NCI-H82 (cell line): ENCODE results near the gene GSS.

Experiments
- DNase-seq: peaks from one replicate; lab custom pipeline; 2025; lab: John Stamatoyannopoulos, UW

GSS gene

DNA sequence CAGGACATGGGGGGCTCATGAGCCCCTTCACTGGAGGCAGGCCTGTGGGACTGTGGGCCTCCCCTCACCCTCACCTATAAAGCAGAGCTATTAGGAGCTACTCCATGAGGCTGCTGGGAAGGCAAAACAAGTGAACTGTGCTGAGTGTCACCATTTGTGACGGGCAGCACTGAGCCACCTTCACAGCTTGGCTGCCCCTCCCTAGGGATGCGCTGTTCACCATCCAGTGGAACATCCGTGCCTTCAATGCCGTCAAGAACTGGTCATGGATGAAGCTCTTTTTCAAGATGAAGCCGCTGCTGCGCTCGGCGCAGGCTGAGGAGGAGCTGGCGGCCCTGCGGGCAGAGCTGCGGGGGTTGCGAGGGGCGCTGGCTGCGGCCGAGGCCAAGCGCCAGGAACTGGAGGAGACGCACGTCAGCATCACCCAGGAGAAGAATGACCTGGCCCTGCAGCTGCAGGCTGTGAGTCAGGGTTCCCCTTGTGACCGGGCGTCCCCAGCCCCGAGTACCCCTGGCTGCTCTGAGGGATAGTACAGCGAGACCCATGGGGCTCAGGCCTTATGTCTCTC lies 38.4 kb upstream of the GSS start:
- DNase-seq, result no peak

DNA sequence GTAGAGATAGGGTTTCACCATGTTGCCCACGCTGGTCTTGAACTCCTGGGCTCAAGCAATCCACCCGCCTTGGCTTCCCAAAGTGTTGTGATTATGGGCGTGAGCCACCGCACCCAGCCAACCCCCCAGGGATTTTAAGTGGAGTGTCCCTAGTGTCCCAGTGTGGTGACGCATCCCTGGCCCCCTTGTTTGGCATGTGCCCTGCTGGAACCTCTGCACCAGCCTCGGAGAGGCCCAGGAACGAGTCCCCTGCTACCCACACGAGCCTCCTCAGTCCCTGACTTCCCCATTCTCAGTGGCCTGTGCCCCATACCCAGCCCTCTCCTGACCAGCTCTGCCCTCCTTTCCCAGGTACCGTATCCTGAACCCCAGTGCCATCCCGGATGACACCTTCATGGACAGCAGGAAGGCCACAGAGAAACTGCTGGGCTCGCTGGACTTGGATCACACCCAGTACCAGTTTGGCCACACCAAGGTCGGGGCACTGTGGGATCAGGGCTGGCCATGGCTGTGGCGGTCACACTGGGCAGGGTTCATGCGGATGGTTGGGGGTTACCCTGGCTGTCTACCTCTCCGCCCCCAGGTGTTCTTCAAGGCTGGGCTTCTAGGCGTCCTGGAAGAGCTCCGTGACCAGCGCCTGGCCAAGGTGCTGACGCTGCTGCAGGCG lies 37.3 kb upstream of the GSS start:
- DNase-seq, result no peak

DNA sequence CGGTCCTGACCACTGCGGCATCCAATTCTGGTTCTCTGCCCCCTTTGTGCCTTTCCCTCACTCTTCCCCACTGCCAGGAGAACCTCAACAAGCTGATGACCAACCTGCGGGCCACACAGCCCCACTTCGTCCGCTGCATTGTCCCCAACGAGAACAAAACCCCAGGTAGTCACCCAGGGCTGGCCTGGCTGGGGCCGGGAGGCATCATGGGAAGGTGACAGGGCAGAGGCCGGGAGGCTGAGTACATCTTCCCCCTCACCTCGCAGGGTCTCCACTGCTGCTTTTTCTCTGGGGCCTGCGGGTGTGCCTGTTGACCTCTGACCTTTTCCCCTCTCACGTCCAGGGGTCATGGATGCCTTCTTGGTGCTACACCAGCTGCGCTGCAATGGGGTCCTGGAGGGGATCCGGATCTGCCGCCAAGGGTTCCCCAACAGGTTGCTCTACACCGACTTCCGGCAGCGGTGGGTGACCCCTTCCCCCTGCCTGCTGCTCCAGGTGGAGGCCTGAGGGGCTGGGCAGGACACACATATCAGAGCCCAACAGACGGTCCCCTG lies 35.1 kb upstream of the GSS start:
- no peak for DNase-seq

DNA sequence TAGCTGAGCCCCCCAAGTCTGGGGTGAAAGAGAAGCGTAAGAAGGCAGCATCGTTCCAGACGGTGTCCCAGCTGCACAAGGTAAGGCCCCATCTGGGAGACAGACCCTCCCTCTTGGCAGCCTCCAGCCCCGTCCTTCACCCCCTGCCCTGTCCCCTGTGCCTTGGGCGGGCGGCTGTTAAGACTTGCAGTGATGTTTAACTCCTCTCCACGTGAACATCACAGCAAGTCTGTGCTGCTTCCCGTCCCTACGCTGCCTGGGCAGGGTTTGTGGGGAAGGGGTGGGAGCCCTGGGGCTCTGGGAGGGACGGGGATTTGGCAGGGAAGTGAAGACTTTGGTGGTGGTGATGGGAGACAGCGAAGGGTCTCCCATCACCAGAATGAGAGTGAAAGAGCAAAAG lies 34.6 kb upstream of the GSS start:
- no peak for DNase-seq

DNA sequence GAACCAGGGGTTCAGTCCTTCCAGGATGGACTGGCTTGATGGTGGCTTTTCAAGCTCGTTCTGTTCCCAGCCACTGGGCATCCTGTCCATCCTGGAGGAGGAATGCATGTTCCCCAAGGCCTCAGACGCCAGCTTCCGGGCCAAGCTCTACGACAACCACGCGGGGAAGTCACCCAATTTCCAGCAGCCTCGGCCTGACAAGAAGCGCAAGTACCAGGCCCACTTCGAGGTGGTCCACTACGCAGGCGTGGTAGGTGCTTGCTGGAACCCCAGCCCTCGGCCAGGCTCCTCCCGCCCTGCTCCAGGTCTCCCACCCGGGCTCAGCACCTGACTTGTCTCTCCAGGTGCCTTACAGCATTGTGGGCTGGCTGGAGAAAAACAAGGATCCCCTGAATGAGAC lies 34.1 kb upstream of the GSS start:
- no peak for DNase-seq

DNA sequence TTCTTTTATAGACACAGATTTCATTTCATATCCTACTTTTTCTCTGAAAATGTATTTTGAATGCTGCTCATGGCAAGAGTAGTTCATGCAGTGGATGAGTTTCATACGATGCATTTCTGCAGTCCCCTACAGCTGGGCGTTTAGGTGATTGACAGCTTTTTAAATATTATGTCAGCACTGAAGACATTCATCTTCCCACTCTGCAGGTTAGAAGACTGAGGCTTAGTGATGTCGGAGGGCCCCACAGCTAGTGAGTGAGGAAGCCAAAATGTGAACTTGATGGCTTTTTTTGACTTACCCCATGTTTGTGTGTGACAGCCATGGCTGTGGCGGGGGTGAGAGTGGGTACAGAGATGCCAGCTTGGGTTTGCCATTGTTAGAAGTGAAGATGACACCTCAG lies 33.5 kb upstream of the GSS start:
- DNase-seq, result no peak

DNA sequence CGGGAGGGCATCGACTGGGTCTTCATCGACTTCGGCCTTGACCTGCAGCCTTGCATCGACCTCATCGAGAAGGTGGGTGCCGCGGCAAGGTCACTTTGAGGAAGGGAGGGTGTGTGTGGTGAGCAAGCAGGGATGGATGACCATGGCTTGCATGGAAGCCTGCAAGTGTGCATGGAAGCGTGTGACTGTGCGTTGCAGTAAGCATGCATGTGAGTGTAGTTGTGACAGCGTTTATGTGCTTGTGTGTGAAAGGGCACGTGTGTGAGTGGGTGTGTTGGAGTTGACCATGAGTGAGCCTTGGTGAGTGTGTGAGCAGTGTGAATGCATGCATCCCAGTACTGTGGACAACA lies 32.6 kb upstream of the GSS start:
- DNase-seq, result no peak

DNA sequence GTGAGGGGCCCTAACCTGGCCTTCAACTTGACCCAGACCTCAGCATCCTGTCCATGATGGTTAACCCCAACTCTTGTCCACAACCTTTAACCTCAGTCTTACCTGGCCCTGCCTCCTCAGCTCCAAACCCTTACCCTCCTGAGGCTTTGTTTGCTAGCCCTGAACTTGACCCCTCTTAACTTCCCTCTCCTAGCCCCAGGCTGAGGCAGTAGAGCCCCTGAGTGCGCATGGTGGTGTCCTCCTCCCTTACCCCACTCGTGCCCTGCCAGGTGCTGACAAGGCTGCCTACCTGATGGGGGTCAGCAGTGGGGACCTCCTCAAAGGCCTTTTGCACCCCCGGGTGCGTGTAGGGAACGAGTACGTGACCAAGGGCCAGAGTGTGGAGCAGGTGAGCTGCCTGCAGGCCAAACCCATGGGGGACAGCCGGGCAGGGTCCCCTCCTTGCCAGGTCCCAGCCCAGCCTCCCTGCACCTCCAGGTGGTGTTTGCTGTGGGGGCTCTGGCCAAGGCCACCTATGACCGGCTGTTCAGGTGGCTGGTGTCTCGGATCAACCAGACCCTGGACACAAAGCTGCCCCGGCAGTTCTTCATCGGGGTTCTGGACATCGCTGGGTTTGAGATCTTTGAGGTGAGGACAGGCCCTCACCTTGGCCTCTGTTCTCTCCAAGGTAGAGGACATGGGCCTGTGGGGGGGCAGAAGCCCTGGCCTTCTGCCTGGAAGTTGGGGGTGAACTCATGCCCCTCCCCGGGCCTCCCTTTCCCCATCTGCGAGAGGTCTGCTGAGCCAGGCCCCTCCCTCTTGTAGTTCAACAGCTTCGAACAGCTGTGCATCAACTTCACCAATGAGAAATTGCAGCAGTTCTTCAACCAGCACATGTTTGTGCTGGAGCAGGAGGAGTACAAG lies 31.9 kb upstream of the GSS start:
- DNase-seq, result peak; percentile 25

DNA sequence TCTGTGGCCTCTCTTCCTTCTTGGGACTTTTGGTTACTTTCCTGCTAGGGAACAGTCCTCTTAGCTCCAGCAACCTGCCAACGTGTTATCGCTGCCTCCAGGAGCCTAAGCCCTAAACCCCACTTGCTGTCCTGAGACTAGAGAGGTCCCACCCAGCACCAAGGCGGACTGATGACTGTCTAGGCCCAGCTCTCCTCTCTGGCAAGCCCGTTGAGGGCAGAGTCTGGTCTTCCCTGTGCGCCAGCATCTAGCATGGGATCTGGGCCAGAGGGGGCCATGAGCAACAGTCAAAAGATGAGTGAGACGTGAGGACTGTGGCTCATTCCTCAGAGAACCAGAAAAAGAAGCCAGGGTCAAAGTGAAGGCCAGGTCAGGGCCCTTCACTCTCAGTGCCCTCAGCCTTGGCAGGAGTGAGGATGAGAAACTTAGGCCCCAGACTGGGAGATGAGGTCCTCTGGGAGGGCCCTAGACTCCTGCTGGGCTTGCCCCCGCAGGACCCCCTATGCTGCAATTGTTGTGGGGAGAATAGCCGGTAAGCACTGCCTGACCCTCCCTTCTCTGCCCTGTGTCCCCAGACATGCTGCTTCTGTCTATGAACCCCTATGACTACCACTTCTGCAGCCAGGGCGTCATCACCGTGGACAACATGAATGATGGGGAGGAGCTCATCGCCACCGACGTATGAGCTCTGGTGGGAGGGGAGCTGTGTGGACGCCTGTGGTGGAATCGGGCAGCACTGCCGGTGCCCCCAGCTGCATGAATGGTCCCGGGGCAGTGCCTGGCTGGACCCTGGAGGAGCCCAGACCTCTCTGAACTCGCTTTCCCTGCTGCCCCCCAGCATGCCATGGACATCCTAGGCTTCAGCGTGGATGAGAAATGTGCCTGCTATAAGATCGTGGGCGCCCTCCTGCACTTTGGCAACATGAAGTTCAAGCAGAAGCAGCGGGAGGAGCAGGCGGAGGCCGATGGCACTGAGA lies 31.0 kb upstream of the GSS start:
- no peak for DNase-seq

DNA sequence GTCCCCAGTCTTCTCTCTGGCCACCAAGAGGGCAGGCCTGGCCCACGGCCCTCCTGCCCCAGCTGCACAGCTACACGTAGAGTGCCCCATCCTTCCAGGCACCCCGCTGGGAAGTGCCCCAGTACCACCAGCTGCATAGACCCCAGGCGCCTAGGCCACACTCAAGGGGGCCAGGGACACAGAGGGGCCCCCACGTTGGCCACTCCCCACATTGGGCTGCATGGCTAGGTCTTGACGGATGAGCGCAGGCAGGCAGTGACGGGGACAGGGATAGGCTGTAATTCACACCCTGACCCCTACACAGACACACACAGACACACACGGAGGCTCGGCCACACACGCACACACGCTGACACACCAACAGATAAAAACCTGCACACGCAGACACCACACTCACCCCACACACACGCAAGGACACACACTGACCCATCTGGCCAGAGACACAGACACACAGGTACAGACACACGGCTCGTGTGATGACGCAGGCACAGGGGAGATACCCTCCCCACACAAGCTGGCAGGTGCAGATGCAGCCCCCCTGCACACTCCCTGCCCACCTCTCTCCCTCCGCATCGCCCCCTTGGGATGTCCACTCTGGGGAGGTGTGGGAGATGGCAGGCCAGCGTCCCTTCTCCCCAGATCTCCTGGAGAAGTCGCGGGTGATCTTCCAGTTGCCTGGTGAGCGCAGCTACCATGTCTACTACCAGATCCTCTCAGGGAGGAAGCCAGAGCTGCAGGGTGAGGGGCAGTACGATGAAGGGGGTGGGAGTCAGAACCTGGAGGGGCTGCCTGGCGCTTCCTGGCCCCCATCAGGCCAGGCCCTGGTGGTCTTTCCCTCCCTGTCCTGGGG lies 30.1 kb upstream of the GSS start:
- DNase-seq, result no peak

DNA sequence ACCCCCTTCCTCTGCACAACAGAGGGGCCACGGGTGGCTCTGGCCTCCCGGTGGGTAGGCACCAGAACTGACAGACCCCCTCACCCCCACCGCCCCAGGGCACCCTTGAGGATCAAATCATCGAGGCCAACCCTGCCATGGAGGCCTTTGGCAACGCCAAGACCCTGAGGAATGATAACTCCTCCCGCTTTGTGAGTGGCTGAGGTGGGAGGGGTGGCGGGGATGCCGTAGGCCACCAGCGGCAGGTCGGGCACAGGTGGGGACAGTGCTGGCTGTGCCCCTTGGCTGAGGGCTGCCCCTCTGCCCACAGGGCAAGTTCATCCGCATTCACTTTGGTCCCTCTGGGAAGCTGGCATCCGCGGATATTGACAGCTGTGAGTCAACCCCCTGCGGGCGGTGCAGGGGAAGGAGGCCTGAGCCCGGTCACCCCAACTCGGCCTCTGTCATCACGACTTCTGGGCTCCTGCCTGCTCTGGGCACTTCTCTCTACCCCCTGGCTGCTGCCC lies 29.2 kb upstream of the GSS start:
- no peak for DNase-seq

DNA sequence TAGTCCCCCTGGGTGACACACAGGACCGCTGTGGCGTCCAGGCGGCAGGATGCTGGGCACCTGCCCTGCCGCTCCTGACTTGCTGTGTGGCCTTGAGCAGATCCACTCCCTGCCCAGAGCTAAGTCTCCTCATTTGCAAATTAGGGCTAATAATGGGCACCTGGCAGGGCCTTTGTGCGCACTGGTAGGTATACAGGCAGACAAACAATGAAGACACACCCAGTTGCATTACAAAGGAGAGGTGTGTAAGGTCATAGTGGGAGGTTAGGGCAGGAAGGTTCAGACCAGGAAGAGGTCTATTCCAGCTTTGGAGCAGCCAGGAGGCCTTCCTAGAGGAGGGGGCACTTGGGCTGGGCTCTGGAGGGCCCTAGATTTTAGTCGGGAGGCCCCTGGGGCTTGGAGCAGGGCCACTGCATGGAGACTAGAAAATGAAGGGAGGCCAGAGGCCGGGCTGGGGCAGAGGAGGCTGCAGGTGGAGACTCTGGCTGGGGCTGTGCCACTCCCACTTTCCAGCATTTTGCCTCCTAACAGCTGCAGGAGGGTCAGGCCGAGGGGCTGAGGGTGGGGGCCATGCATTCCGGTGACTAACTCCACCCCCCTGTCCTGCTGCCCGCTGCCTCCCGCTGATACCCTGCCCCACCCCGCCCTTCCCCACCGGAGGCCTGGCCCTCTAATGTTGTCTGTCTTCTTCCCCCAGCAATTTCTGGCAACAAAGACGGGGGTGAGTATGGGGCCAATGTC lies 28.6 kb upstream of the GSS start:
- no peak for DNase-seq

DNA sequence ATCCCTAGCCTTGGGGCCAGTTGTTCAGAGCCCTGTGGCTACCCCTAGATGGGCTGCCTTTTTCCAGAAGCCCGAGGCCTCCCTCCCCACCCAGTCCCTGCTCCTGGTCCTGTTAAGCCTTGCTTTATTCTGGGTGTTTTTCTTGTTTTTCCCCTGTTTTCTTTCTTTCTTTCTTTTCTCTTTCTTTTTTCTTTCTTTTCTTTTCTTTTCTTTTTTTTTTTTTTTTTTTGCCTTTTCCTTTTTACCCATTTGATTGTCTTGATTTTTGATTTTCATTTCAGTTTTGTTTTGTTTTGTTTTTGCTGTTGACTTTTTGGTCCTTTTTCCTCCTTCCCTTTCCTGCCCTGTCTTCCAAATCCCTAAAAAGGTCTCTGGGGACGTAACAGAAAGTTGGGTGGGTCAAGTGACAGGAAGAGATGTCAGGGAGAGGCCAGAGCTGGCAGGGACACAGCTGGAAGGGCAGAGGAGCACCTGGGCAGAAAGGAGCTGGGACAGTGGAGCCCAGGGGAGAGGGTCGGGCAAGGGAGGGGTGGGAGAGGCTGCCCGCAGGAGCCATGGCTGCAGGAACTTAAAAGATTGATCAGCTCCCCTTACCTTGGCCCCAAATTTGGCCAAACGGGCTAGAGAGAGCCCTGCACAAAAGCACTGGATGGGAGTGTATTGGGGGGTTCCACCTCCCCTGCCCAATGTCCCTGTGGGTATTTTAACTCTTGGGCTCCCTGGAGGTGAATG lies 27.6 kb upstream of the GSS start:
- DNase-seq, result no peak

DNA sequence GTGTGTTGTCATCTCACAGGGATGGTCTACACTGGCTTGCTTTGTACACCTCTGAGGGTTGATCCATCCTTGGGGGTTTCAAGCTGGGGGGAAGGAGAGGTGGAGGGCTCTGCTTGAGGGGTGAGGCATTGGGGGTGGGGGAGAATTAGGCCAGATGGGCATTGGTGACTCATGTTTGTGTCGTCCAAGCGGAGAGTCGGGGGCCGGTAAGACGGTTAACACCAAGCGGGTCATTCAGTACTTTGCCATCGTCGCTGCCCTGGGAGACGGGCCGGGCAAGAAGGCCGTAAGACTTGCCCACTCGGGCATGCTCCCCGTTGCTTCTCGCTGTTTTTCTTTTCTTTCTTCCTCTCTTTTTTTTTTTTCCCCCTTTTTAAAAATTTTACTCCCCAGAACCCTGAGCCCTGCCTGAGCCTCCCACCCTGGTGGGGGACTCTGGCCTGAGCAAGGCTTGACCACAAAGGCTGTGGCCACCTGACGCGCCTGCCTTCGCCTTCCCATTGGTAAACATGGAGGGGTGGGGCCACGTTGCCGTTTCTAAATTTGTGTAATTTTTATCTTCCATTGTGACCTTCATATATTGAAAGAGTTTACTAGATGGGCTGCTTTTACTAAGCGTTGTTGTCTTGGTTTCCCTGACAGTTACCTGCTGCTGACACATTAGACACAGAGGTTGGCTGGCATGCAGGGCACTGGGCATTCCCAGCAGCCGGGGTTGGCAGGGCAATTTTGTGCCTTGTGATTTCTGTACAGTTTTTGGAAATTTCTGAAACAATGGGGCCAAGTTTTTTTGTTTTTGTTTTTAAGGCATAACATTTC lies 26.9 kb upstream of the GSS start:
- DNase-seq, result no peak

DNA sequence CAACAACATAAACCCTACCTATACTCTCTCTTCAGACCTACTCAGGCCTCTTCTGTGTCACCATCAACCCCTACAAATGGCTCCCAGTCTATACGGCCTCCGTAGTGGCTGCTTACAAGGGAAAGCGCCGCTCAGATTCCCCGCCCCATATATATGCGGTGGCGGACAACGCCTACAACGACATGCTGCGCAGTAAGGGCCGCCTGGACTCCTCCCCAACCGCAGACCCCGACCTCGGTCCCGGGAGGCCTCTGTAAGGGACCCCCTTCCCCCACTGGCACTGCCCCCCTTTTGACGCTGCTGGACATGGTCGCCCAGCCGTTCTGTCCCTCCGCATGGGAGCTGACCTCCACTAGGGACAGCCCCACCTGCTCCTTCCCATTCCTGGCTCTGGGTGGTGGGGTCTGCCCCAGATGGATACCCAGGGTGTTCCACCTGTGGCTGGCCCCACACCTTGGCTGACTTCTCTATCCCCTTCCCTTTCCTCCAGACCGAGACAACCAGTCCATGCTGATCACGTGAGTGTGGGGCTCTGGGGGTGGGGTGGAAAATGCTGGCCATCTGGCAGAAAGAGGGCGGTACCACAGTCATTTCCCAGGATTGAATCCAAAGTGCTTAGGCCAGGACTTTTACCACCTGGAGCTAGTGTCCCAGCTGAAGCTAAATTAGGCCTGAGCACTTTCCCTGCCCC lies 25.1 kb upstream of the GSS start:
- DNase-seq, result peak; percentile 98

DNA sequence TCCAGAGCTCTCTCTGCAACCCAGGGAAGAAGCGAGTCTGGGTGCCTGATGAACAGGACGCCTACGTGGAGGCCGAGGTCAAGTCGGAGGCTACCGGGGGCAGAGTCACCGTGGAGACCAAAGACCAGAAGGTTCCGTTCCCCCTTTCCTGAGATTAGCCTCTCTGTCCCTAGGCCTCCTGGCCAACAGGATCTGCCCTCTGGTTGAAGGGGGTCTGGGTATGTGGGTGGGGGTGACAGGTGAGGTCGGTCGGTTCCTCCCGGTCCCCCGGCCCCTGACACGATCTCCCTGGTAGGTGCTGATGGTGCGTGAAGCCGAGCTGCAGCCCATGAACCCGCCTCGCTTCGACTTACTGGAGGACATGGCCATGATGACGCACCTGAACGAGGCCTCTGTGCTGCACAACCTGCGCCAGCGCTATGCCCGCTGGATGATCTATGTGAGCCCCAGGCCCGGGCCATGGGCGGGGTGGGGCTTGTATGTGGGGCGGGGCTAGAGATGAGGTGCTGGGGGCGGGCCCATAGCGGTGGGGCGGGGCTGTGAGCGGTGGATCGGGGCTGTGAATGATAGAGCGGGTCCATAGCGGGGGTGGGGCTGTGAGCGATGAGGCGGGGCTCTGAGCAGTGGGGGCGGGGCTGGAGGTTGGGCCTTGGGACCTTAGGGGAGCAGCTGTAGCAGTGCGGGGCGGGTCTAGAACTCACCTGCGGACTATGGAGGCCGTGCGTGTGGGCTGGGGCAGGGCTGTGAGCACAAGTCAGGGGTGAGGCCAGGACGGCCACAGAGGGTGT lies 24.0 kb upstream of the GSS start:
- peak; percentile 35 for DNase-seq
